Neural cell (in vitro differentiated cells): ENCODE data around the gene SERPINB6.

Source experiments
- CTCF ChIP-seq: fragments of 450-650 bp; IDR thresholded peaks from 2 replicates; pipeline ENCODE4 v1.5.1; 2014; ENCODE audit warnings: antibody characterized with exemption, mild to moderate bottlenecking, moderate library complexity; ENCODE audit not compliant: poor library complexity, severe bottlenecking
- EZH2 ChIP-seq: fragments of 200-600, 300-800 bp; shearing (Covaris generic), sonication (generic); IDR thresholded peaks from 2 replicates; pipeline ENCODE4 v1.6.1; 2014; ENCODE audit warnings: antibody characterized with exemption, low read length, borderline replicate concordance, mild to moderate bottlenecking; ENCODE audit not compliant: insufficient read depth, poor library complexity, severe bottlenecking
- POLR2AphosphoS5 ChIP-seq: IDR thresholded peaks from 2 replicates; pipeline ENCODE4 v1.6.1; 2012
- RAD21 ChIP-seq: fragments of 450-650 bp; conservative IDR thresholded peaks from 2 replicates; pipeline ENCODE4 v1.6.1; 2014; ENCODE audit warnings: antibody characterized with exemption, mild to moderate bottlenecking, moderate library complexity
- TAF1 ChIP-seq: IDR thresholded peaks from 2 replicates; pipeline ENCODE4 v1.6.1; 2012; ENCODE audit warnings: low read depth

GRCh38 chr6:2969549-2969948, 1.8 kb downstream of the SERPINB6 start:
- TF ChIP-seq CTCF (no peak), RAD21 (no peak), POLR2AphosphoS5 (no peak), TAF1 (no peak), EZH2 (no peak)
